GM12801 (cell line): ENCODE measurements around the gene FANCC.

Source experiments
- TF ChIP-seq, protein P1 (sequence below): IDR thresholded peaks from one replicate; pipeline ENCODE4 v1.5.1; 2011; ENCODE audit warnings: control low read depth; ENCODE audit not compliant: insufficient read length; ENCODE audit errors: extremely low read depth

FANCC gene

DNA sequence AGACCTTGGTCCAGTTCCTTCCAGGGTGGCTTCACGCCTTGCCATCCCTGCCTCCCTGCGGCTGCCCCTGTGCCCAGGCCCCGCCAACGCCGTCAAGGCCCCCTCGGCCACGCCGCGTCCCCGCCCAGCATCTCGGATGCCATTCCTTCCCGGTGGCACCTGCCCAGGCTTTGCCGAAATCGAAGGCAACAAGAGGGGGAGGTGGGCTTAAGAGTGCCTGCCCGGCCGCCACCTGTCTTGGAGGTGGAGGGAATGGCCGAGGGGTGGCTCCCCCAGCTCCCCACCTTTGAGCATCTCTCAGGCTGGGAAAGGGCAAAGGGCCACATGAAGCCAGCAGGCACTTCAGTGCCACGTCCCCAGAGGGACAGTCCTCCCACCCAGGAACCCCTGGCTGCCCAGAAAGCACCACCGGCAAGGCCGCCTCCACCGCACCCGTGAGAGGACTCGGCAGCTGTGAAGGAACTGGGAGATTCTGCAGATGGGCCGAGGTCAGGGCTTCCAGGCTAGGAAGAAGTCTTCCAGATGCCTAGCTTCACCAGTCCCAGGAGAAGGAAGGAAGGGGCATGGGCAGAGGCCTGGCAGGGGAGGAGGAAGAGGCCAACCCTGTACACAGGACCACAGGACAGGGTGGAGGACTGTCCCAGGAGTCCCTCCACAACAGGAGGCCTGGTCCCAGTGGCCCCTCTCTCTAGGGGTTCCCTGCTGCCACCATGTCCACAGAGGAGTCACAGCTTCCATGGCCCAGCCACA lies 218.0 kb downstream of the FANCC start:
- TF ChIP-seq, protein P1, sequence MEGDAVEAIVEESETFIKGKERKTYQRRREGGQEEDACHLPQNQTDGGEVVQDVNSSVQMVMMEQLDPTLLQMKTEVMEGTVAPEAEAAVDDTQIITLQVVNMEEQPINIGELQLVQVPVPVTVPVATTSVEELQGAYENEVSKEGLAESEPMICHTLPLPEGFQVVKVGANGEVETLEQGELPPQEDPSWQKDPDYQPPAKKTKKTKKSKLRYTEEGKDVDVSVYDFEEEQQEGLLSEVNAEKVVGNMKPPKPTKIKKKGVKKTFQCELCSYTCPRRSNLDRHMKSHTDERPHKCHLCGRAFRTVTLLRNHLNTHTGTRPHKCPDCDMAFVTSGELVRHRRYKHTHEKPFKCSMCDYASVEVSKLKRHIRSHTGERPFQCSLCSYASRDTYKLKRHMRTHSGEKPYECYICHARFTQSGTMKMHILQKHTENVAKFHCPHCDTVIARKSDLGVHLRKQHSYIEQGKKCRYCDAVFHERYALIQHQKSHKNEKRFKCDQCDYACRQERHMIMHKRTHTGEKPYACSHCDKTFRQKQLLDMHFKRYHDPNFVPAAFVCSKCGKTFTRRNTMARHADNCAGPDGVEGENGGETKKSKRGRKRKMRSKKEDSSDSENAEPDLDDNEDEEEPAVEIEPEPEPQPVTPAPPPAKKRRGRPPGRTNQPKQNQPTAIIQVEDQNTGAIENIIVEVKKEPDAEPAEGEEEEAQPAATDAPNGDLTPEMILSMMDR, result no peak

DNA sequence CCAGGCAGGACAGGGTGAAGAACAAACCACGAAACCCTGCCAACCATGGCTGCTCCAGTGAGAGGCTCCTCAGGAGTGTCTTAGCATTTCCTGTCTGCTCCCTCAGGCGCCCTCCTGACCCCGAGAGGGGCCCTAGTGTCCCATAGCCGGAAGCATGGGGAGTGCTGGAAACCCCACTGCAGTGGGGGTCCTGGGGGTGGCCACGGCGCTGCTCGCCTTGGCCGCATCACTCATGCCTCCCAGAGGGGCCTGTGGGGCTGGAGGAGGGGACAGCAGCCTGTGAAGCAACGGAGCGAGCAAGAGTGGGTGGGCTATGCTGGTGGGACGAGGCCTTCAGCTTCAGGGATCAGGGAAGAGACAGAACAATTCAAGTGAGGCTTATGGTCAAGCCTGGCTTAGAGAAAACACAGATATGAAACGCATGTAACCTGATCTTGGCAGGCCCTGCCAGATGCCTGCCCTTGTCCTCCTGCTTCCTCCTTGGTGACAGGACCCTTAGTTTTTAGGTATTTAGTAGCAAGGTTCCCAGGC lies 219.1 kb downstream of the FANCC start:
- TF ChIP-seq, protein P1, result no peak

DNA sequence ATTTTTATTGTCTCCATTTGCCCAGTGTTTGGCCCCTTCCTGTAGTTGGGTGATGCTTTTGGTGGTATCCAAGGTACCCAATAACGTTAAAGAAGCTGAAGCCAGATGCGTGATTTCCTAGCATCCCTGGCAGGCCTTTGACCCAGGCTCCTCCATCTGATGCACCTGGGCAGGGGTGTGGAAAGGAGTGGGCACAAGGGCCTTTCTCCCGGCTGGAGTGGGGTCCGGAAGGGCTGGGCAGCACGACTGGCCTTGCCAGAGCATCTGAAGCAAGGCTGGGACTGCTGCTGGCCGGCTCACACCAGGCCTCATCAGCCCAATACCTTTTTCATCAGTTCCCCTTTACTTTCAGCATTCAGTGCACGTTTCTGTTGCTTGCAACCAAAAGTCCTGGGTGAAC lies 220.2 kb downstream of the FANCC start:
- TF ChIP-seq, protein P1, result no peak

DNA sequence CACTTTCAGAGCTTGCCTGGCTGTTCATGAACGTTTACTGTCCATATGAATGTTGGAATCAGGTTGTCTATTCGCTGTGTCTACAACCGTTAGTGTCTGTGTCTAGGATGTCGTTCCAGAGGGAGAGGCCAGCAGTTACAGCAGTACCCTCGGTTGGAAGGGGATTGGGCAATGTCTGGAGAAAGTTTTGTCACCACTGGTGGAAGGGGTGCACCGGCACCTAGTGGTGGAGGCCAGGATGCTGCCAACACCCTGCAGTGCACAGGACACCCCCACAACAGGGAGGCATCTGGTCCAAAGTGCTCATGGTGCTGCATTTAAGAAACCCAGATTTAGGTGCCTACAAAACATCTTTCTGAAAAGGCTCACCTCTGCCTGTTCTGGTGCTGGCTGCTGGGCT lies 220.7 kb downstream of the FANCC start:
- TF ChIP-seq, protein P1, result no peak

DNA sequence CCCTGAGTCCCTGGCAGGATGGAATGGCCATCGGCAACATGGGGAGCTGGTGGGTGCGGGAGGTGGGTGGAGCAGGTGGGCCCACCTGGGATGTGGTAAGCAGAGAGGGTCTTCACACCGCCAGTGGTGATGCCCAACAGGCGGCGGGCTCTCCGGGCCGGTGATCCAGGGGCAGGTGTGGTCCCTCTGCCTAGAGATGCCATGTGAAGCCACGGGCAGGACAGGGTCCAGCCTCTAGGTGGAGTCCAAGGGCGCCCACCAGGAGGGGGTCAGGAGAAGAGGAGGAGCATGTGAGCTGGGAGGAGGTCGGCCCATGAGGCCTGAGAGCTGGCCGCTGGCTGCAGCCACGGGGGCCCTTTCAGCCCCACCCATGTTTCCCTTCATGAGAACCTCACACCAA lies 221.1 kb downstream of the FANCC start:
- TF ChIP-seq, protein P1, result no peak

DNA sequence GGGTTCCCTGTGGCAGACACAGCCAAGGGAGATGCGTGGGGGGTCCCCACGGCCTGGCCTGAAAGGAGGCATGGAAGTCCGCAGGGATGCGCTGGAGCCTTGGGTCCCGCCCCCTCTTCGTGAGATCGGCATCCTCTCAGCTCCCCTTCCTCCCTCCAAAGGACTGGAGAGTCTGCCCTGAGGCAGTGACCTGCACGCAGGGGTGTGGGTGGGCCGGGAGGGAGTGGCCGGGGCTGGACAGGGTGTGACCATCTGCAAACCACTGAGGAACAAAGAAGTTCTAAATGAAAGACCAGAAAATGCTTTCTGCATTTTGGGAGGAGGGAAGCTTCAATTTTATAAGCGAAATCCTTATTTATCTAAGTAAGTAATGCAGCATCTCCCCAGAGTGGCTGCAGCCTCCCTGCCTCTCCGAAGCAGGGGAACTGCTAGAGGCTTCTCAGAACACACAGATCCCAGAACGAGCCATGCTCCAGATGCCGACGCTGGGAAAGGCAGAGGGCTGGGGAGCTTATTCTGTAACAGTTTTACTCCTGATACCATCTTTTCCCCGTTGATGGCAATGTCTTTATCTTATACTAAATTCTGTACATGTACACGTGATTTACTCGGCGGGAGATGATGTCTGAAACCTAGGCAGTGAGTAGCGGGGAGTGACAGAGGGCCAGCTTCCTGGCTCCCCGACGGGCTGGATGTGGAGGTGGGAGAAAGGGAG lies 221.7 kb downstream of the FANCC start:
- TF ChIP-seq, protein P1, result no peak

DNA sequence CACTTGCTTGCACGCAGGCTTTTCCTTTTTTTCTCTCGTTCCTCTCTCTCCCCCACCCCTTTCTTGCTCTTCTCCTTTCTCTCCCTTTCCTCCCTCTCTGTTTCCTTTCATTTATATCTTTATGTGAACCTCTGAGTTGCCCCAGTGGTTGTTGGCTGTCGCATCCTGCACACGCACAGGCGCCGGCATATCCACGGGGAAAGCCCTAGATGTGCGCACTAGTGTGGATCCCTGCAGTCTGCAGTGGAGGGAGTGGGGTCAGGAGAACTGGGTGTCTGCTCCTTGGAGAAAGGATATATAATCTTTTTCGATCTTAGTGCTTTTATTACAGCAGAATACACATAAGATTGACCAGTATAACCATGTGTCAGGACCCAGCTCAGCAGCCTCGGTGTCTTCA lies 223.5 kb downstream of the FANCC start:
- TF ChIP-seq, protein P1, result no peak
